Epidermal melanocyte (primary cell): ENCODE results near the gene LCE1D.

Experiments used
- DNase-seq: peaks from one replicate; pipeline ENCODE4 v3.0.0; 2011; ENCODE audit warnings: low spot score; ENCODE audit not compliant: insufficient read length

The LCE1D gene, protein sequence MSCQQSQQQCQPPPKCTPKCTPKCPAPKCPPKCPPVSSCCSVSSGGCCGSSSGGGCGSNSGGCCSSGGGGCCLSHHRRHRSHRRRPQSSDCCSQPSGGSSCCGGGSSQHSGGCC

GRCh38 chr1:152796421-152796820, at the start of gene LCE1D:
Gene LCE1D, plus strand, starts transcription at chr1:152796721. Its CDS starts 1,074 bp downstream, at chr1:152797795.
- DNase-seq: no peak

GRCh38 chr1:152747831-152748230, 48.7 kb upstream of the LCE1D start:
- DNase-seq: no peak

DNA sequence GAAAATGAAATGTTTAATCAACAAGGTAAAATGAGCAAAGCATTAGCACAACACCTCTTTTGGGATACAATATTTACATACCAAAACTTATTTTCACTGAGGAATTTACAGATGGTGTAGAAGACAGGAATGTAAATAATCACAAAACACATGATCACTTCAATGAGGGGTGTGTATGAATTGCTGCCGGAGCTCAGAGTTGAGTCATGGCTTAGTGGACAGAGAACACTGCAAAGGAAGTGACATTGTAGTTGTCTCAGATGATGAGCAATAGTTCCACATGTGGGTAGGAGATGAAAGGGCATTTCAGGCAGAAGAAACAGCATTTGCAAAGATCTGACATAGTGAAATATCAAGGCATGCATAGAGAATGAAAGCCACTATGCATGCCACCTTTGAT, 44.3 kb upstream of the LCE1D start:
- DNase-seq: no peak

GRCh38 chr1:152753586-152753985, 42.9 kb upstream of the LCE1D start:
- no peak for DNase-seq

- no peak for DNase-seq
Measured at GRCh38 chr1:152756872-152757271, 39.6 kb upstream of the LCE1D start.

DNA sequence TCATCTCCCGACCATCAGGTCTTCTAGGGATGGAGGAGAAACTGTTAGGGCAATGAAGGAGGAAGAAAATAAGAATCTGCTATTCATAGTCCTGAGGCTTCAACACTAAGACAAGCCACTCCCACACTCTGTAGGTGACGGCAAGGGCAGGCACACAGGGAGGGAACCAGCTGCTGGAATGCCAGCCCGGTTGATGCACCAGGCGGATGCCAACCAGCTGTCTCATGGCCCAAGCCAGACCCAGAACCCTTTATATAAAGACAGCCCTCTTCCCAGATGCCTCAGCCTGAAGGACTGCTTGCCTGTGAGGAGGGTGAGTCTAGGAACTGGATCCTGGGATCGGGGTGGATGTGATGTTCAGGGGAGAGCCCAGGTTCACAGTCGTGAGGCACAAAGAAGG, 38.8 kb upstream of the LCE1D start, which contains the start of gene KPRP:
KPRP (plus strand) TSS at position 279 of the 400 bp plus-strand sequence. CDS start 1,564 bp downstream, outside the sequence.
- DNase-seq: no peak

GRCh38 chr1:152758636-152759035, 37.9 kb upstream of the LCE1D start:
- no peak for DNase-seq

DNA sequence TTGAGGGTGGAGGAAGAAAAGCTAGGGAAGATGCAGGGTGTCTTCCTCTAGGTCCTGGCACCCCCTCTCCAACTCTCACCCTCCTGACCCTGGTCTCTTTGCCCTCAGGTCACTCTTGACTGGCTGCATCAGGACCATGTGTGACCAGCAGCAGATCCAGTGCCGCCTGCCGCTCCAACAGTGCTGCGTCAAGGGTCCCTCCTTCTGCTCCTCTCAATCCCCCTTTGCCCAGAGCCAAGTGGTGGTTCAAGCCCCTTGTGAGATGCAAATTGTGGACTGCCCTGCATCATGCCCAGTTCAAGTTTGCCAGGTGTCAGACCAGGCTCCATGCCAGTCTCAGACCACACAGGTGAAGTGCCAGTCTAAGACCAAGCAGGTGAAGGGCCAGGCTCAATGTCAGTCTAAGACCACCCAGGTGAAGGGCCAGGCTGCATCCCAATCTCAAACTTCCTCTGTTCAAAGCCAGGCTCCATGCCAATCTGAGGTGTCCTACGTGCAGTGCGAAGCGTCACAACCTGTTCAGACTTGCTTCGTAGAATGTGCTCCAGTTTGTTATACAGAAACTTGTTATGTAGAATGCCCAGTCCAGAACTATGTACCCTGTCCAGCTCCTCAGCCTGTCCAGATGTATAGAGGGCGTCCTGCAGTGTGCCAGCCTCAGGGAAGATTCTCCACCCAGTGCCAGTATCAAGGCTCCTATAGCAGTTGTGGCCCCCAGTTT, 36.9 kb upstream of the LCE1D start:
- DNase-seq: no peak

- no peak for DNase-seq
Measured at GRCh38 chr1:152760551-152761190, 35.9 kb upstream of the LCE1D start.

DNA sequence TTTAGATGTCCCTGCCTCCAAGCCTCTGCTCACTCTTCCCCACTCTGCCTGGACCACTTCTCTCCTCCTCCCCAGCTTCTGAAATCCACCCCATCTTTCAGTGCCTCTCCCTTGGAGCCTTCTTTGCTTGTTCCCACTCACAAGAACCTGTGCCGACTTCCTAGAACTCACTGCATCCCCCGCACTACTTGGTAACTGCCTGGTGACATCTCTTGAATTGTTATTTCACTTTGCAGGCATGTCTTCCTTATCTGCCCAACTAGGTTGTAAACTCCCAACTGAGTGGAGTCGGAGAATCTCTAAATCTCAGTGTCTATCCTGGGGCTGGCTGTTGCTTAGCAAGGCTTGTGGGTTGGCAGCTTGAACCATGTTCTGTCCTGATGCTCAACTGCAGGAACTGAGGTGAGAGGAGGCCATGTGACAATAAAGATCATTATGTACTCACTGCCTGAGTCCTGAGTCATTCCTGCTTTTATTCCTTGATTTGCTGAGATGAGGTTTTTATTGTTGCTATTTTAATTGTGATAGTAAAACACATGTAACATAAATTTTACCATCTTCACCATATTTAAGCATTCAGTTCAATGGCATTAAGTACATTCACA, 34.8 kb upstream of the LCE1D start:
- DNase-seq: no peak

- DNase-seq: no peak
Measured at GRCh38 chr1:152768847-152769533, 27.5 kb upstream of the LCE1D start.

GRCh38 chr1:152770411-152770810, 26.1 kb upstream of the LCE1D start:
- no peak for DNase-seq

DNA sequence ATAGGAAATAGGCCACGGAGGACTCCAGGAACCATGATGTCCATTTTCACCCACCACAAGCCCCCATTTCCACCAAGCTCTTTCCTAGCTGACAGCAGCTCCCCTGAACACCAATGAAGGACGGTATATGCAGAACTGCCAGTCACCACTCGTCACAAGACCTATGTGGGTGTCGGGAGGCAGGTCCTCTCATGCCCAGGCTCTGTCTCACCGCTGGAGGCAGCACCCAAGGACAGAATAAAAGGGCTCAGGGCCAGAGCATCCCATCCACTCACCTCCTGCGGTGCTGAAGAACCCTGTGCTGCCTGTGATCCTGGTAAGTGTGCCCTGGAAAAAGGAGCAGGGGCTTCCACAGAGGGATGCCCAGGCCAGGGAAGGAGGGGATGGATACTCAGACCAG, 21.6 kb upstream of the LCE1D start, which contains the start of gene LCE1F:
LCE1F (plus strand) TSS at position 266 of the 400 bp plus-strand sequence. CDS start 1,232 bp downstream, outside the sequence.
- no peak for DNase-seq

GRCh38 chr1:152776361-152776760, 20.2 kb upstream of the LCE1D start:
- no peak for DNase-seq

DNA sequence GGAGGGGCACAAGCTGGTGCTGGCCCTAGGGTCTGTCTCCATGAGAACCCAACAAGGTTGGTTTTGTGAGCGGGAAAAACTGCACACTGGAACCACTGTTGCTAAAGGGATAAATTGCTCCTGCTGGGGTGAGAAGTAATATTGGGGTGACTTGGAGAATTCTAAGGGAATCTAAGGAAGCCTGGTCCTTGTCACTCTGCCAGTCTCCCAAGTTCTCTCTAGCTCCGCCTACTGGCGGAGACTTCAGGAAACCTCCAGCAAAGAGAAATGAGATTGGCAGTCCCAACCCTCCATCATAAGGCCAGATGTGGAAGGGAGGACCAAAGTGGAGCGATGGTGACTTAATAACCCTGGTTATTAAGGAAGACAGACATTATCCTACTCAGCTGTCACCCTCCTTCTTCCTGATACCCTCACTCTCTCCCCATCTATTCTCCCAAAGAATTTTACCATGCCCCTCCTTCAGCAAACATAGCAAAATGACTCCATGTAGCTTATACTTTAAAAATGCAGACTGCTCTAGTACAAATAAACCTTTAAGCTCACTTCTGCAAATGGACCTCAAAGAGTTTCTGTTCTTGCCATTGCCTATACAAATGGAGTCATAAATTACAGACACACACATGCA, 18.9 kb upstream of the LCE1D start:
- DNase-seq: no peak

DNA sequence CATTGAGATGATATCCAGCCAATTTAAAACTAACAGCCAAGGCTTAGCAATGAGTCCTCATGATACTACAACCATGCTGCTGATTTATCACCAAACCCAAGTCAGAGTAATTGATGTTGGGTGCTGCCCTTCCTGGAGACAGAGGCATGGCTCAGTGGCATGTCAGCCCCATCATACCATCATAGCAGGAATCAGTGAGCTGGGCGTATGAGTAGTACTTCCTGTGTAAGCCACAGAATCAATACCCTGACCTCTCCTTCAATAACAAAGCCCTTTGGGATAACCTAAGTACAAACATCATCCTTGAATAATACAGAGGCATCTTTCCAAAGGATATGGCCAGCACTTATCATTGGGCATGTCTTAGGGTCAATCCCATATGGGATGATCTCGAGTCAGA, 13.4 kb upstream of the LCE1D start:
- no peak for DNase-seq

DNA sequence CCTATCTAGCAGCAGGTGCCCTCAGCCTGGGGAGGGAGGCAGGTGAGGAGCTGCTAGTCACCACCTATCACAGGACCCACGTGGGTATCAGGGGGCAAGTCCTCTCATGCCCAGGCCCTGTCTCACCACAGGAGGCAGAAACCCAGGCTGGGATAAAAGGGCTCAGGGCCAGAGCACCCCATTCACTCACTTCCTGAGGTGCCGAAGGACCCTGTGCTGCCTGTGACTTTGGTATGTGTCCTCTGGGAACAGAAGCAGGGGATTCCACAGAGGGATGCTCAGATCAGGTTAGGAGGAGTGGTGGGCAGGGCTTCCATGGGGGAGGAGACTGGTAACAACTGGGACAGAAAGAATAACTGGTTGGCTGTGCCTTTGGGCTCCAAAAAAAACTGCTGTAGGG, 10.4 kb upstream of the LCE1D start, which contains the start of gene LCE1E:
LCE1E (plus strand) TSS at position 181 of the 400 bp plus-strand sequence. CDS start 1,043 bp downstream, outside the sequence.
- DNase-seq: no peak

DNA sequence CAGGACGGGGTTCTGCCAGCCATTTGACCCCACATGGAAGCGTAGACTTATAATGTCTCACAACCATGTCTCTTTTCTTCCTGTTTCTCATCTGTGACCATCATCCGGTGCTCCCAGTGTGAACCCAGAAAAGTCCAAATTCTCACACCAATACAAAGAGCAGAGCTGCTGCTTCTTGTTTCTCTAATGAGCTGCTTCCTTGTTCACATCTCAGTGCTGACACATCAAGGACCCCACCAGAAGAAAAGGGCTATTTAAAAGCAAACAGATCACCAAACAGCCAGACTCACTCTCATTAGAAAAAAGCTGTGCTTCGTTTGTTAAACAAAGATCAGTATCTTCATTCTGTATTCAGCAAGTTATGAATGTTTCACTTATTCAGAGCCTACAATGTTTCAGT, 835 bp upstream of the LCE1D start:
- no peak for DNase-seq

DNA sequence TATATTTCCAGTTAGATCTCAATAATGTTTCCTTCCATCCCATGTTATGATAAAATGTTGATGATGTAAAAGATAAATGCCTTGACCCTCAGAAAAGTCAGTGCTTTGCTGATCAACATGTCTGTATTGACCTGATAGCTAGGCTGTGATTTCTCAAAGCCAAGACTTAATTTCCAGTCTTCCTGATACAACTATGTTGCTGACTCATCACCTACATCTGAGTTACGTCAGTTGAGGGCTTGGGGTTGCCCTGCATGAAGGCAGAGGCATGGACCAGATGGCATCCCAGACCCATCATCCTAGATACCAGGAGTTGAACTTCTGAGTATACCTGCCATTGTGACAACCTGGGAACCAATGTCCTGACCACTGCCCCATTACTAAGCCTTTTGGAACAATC, 4.8 kb downstream of the LCE1D start:
- no peak for DNase-seq

GRCh38 chr1:152806576-152806975, 10.1 kb downstream of the LCE1D start, which contains the start of gene LCE1C:
Gene LCE1C, minus strand, starts transcription at chr1:152806651. Its CDS starts 1,173 bp downstream, at chr1:152805478.
- no peak for DNase-seq

GRCh38 chr1:152811050-152811449, 14.5 kb downstream of the LCE1D start:
- DNase-seq: no peak
